Cerebellar nuclear complex (tissue), 1 donor: ENCODE measurements around the gene TPPP3.
"Not testable (repeated sequence)": the region's sequence is repeated elsewhere in the genome, so short reads cannot be mapped to it uniquely, and the experiment has no call there.

Experiments
- DNase-seq, 2 experiments: peaks; one replicate each; lab custom pipeline; 2025; lab: John Stamatoyannopoulos, UW

The TPPP3 gene

DNA sequence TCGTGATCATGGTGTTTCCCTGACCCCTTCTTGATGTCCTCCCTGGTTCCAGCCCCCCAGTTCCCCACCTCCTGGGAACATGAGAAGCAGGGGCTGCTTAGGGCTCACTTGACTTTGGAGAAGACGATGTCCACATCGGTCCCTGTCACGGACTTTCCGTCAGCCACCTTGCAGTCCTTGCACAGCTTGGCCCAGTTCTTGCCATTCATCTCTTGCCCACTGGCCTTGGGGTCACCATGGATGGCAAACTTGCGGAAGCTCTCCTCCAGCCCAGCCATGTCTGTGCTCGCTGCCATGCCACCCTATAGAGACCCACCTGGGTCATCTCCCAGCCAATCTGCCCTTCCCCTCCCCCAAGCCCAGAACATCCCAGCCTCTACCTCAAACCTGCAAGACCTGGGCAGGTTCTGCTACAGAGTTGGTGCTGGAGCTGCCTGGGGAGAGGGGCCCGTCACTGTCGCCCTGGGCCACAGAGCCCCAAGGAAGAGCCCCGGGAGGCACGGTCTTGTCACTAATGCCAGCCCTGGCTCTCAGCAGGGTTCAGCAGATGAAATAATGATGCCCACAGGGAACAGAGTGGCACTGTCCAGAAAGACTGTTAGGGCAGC lies 2.4 kb downstream of the TPPP3 start:
- DNase-seq = no peak

DNA sequence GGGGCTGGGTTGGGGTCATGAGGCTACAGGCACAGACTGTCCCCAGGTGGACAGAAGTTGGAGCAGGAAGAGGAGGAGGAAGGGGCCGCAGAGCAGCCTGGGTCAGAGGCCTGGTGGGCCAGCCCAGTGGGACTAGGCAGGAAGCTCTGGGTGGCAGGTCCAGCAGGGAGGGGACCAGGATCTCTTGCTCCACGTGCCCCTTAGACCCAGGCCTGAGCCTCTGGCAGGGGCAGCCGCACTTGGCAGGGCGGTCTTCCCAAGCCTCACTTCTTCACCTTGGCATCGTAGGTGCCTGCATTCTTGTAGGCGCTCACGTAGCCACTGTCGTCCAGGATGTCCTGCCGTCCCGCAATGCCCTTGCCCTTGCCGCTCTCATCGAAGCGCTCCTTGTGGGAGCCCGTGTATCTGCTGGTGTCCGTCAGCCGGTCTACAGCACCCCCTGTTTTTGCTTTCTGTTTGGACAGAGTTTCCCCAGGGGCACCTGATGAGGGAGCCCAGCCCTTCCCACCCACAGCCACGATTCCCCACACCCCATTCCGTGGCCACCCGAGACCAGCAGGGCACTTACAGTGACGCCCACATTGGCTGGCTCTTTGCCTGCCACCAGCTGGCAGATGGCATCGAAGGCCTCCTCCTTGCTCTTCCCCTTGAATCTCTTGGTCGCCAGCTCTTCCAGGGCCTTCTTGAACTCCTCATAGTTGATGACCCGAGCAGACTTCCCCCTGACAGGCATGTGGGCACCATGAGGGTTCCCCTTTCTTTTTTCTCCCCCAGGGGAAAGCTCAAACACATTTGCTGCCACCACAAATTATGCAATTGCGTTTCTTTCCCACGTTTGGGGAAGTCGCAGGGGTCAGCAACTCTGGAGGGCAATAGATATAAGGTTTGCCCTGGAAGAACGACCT lies 3.1 kb downstream of the TPPP3 start:
- DNase-seq = no peak

DNA sequence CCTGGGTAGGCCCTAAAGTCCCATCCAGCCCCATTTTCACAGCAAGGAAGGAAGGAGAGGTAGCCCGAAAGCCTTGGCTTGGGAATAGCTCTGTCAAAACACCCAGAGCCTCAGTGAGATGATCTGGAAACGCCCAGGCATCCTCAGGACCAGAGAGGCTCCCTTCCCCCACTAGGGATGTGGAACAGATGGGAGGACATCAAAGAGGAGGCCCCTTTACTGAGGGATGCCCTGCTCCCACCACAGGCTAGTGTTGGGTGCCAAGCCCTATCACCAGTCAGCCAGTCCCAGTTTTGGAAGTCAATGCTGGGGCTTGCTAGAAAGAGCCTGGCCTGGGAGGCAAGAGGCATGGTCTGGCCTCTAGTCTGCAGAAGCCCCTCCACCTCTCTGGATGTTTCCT lies 4.7 kb downstream of the TPPP3 start:
- no peak for DNase-seq

DNA sequence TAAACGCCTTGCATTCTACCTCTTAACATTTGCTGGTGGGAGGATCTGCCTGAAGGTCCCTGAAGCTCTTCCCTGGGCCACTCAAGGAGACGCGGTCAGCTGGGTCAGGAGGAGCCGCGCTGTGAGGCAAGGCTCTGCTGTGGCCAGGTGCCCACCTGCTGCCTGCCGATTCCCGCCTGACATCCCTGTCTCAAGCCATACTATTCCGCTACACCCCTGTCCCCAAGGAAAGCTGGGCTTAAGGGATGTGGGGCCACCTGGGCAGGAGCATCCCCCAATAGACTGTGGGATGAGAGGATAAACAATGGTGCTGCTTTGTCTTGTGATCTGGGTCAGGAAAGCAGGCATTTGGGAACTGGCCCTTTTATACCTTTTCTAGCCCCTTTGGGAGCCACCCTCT lies 5.1 kb downstream of the TPPP3 start:
- DNase-seq = no peak

DNA sequence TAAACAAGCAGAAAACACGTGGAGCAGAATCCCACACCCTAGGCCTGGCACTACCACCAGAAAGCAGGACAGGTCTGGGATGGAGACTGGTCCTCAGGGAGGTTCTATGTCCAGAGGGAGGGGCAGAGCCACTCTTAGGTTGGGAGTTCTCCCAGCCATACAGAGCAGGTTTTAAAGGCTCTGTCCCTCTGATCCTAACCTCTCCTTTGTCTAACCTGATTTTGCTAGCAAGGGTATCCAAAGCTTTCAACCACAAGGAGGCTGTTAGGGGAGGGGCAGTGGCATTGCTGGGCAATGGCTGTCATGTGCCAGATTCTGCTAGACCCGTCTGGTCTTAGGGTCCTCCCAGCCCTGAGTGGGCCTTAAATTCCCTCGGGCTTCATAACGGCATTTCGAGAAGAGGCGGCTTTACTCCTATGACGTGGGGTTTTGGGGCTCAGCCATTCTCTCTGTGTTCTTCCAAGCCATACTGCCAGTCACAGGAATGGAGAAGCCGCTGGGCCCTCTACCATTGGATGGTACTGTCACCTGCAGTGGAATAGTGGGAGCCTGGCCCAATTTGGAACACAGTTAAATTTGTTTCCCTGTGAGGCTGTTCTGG lies 5.7 kb downstream of the TPPP3 start:
- no peak for DNase-seq

DNA sequence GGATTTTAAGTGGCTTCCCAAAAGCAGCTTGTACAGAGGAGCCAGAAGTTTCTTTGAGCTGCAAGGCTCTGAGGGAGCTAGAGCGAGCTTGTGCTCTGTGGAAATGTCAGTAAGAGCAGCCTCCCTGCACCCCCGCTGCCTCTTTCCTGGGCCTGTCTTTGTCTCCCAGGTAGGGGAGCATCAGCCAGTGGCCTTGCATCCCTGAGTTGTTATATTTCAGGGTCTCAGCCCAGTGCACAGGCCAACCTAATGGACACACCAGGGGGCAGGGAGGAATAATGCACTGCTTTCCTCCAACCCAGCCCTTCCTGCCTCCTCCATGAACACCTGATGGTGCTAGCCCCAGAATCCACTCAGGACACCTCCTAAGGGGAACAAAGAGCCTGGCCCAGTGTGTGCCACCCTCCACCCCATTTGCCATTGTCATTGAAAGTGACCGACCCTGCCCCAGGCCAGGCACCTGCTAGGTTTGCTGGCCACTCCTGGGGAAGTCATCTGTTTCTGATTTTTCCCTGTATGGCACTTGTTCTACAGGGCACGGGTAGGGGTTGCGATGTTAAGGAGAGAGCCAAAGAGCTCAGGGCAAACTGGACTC lies 6.3 kb downstream of the TPPP3 start:
- DNase-seq = no peak

DNA sequence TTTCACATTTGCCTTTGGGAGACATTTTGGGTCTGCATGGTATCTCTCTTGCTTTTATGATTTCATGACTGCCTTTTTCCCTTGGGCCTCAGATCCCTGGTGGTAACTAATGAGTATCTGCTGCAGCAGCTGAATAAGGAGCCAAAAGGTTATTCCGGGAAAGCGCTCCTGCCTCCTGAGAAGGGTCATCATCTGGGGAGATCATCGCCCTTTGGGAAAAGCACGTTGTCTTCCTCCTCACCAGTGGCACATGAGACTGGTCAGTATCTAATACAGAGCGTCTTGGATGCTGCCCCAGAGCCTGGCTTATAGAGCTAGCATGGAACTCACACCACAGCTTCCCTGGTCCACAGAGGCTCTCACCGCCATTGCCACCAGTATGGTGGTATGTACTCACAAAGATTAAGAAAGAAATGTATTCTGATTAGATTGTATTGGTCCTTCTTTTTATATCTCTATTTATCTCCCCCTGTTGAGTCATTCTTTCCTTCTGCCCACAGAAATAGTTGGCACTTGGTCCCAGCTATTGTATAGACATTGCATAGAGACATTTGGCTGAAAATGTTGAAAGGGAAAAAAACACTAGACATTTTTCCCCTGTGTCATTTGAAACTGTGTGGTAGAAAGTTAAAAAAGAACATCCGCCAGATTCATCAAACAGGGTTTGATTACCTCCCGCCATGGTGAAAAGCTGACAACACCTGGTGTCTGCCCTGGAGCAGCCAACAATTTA lies 8.4 kb downstream of the TPPP3 start:
- no peak for DNase-seq

DNA sequence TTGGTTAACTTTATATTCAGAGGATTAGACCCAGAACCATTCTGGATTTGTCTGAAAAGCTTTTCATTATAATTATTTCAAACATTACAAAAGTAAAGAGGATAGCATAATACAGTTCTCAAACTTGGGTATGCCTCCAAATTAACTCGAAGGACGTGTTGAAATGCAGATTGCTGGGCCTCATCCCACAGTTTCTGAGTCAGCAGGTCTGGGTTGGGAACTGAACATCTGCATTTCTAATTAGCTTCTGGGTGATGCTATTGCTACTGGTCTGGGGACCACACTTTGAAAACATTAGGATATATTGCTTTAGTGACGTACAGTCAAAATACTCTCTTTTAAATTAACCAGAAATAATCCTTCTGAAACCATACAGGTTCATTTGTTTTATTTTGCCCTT lies 10.0 kb downstream of the TPPP3 start:
- DNase-seq = no peak

DNA sequence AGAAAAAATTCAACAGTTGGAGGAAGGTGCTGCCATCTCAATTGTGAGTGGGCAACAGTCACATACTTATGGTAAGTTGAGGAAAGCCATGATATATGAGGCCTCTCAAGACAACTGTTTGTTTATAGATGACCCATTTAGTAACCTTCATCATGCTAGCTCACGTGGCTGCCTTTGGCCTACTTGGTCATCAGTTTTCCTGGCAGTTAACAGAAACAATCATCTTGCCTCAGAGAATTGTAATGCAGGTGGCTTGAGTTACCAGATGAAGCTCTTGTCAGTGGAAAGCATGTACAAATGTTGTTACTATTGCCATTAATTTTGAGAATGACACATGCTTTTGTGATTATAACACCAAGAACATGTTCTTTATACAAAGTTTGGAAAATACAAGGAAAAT lies 14.7 kb downstream of the TPPP3 start:
- no peak for DNase-seq

DNA sequence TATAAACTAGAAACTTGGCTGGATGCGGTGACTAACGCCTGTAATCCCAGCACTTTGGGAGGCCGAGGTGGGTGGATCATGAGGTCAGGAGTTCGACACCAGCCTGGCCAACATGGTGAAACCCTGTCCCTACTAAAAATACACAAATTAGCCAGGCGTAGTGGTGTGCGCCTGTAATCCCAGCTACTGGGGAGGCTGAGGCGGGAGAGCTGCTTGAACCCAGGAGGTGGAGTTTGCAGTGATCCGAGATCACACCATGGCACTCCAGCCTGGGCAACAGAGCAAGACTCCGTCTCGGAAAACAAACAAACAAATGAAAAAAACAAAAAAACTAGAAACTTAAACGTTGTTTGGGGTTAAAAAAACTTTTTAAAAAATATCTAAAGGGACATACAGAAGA lies 17.3 kb downstream of the TPPP3 start:
- not testable (repeated sequence) for DNase-seq

DNA sequence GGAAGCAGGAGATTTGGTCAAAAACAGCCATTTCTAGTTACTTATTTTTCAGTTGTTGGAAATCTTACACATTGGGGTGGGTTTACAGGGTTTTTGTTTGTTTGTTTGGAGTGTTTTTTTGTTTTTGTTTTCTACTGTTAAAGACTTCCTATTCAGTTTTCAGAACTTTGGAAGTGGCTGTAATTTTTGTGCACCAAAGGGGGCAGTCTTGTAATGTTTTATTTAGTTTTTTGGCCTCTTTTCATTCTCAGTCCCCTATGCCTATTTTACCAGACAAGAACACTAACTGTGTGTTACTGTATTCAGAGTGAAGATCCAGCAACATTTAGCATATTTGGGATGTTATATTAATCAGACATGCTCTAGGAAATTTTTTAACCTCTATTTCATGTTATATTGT lies 20.6 kb downstream of the TPPP3 start:
- DNase-seq = no peak

DNA sequence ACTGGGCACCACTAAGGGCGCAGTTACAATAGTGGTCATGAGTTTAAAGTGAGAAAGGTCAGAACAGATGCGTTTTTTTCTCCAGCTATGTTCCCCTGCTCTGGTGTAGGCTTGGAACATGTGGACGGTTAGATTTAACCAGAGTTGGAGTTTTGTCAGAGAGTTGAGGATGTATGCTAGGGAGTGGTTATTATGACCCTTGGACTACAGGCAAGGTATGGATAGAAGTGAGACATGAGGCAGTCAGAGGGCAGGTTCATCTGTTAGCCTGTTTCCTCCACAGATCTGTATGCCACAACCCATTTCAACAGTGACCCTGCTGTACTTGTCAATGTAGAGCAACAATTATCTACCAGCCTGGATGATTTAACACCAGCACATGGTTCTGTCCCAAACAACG lies 22.6 kb downstream of the TPPP3 start:
- DNase-seq = no peak

DNA sequence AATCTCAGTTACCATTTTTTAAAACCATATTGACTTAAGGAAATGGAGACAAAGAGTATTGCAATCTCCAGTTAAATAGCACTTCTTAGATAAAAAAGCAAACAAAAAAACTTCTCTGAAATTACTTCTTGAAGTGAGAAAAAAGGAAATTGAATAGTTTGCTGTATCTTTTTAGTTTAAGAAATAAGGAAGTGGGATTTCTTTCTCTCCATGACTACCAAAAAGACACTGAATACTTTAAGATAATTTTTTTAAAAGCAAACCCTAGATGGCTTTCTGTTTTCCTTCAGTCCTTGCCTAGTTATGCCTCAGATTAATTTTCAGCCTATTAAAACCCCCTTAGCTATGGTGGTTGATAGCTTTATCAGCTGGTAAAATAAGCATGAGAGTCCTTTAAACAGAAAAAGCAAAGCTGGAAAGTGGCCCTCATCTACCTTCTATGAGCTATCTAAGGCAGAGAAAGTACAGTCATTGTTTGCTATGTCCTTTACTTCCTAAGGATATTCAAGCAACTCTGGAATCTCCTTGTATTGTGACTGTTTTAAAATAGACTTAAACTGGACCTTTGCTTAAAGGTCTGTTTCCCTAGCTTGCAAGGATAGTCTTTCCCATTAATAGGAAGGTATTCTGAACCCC lies 28.6 kb downstream of the TPPP3 start:
- DNase-seq = no peak

DNA sequence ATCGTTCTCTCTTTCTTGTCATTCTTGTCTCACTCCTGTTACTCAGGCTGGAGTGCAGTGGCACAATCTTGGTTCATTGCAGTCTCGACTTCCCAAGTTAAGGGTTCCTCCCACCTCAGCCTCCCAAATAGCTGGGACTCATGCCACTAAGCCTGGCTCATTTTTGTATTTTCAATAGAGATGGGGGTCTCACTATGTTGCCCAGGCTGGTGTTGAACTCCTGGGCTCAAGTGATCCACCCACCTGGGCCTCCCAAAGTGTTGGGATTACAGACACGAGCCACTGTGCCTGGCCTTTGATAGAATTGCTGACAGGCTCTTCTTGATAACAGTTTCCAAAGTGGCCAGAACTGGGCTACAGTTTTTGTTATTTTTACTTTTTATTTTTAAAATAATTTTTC lies 32.3 kb downstream of the TPPP3 start:
- no peak for DNase-seq

DNA sequence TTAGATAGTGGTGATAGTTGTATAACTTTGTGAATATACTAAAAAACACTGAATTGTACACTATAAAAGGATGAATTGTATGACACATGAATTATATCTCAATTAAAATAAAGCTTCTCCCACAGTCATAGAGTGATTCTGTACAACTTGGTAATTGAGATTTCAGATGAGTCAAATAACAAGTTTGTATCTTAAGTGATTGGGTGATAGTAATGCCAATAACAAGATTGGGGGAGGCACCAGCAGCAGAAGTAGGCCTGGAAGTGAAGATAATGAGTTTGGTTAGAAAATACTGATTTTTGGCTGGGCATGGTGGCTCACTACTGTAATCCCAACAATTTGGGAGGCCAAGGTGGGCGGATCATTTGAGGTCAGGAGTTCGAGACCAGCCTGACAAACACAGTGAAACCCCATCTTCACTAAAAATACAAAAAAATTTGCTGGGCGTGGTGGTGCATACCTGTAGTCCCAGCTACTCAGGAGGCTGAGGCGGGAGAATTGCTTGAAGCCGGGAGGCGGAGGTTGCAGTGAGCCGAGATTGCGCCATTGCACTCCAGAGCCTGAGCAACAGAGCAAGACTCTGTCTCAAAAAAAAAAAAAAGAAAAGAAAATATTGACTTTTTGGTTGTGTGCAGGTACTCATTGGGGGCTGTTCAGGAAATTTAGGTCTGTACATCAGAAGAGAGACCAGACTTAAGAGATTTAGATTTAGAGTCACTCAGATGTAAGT lies 33.6 kb downstream of the TPPP3 start:
- not testable (repeated sequence) for DNase-seq

DNA sequence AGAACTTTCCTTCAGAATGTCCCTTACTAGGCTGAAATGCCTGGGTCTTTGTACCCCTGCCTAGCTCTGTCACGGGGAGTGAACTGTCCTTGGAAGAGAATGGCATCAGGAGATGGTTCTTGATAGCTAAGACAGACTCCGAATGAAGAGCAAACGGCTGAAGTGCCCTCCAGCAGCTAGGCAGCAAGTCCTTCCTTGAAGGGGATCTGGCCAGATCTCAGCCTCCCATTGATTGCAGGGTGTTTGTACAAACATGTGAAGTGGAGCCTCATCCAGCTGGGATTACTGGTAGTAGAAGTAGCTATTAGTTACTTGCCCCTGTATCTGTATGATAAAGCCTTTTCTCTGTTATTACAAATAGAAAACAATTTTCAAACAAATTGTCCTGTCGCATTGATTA lies 35.7 kb downstream of the TPPP3 start:
- DNase-seq = no peak

DNA sequence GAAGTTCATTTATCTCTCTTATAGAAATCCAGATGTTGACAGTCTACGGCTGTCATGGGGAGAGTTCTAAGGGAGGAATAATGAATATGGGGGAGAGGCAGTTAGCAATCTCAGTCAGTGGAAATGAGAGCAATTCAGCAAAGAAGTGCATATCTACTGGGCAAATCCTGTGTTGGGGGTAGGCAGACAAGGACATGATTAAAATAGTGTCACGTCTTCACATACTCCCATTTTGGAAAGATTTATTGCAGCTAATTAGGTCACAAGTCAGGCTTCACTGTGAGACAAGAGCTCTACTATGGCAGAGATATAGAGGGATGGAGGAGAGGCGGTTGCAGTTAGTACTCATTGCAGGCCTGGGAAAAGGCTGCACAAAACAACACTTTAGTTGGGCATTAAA lies 36.9 kb downstream of the TPPP3 start:
- no peak for DNase-seq

DNA sequence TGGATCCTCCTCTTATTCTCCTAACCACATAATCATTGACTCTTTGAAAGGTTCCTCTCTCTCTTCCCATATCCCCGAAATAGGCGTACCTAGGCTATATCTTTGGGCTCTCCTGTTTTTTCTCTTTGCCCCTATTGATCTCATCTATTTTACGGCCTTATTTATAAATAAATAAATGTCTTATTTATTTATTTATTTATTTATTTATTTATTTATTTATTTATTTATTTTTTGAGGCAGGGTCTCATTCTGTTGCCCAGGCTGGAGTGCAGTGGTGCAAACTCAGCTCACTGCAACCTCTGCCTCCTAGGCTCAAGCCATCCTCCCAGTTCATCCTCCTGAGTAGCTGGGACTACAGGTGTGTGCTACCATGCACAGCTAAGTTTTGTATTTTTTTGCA lies 40.8 kb downstream of the TPPP3 start:
- not testable (repeated sequence) for DNase-seq

DNA sequence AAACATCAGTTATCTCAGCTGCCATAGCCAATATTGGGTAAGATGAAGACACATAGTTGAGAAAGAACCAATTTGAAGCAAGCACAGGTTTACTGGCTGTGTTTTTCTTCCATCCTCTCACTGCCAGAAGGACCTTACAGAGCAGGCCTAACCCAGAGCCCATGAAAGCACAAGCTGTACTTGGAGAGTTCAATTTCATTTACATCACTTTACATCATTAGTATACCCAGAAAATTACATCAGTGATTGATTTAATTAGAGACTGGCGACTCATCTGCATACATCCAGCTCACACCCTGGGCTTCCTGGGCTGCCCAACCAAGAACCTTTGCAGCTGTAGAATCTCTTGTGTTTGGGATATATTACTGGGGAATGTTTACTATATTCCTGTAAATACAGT lies 43.0 kb downstream of the TPPP3 start:
- no peak for DNase-seq

DNA sequence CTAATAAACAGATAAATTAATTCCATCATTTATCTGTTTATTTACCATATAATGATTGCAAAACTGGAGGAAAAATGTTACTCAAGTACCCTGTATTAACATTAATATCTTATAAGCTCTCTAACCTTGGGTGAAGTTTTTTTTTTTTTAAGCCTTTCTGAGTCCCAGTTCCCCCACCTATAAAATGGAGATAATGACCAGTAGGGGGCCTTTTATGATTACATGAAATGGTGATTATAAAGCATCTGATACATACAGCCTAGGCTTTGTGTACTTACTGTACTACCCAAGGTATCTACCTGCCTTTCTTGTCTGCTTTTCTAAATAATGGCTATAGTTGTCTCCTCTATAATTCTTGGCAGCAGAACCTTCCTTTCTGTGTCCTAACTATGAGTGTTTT lies 44.1 kb downstream of the TPPP3 start:
- DNase-seq = no peak

DNA sequence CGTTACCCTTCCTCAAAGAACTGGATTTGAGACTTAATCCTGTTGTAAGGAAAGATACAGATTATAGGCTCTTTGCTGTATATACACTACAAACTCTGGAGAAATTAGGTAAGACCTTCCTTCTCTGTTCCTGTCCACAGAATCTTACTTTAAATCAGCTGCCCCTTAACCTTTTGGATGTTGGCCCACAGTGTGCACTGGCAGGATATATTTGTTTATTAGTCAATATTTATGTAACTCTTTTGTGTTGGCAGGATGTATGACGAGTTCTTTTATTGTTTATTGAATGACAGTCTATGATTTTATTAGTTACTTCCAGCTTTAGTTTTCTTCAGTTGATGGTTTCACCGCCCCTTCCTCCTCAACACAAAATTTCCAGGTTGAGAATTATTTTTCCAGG lies 47.0 kb downstream of the TPPP3 start:
- DNase-seq = no peak
